Measurements from ENCODE around the gene PGRMC1. TPM values are rescaled to one million over a fixed set of nuclear protein-coding genes. Genes with fewer than 3 reads are reported as not detected.
"Not testable (repeated sequence)": the region's sequence is repeated elsewhere in the genome, so short reads cannot be mapped to it uniquely, and the experiment has no call there.

The PGRMC1 gene
- total and polyA plus RNA-seq, 2 donors (not counting 1 experiment from before 2014, with no cell fraction given) = 5.6 to 9.1 TPM

- peaks cover 21% of the 10 kb centered on the region for H3K27me3 Mint-ChIP-seq
- Histone ChIP-seq H3K27me3 (replicated peaks in 1 of 4; ENCODE audit: control extremely low read depth in 1 of 4, control insufficient read depth in 3 of 4, insufficient read depth in 4 of 4, low read length in 3 of 4) (peaks cover 0 to 3% (median 0%) of the 10 kb centered on the region in 4 experiments), H3K4me1 (ENCODE audit: control insufficient read depth in 2 of 2, insufficient read depth in 2 of 2, low read length in 2 of 2) (no peaks in the 10 kb centered on the region), H3K9me3 (ENCODE audit: control extremely low read depth in 1 of 3, control insufficient read depth in 2 of 3, insufficient read depth in 1 of 3, low read length in 2 of 3) (no peaks in the 10 kb centered on the region), H3K36me3 (replicated peaks in 1 of 2; ENCODE audit: control extremely low read depth in 1 of 2, control insufficient read depth in 1 of 2, extremely low read depth in 1 of 2, insufficient read depth in 2 of 2, low read length in 1 of 2) (no peaks in the 10 kb centered on the region), H3K79me2 (ENCODE audit: control insufficient read depth, insufficient read depth, low read length) (no peaks in the 10 kb centered on the region), H2AFZ (ENCODE audit: insufficient read depth, low read depth, low read length, poor library complexity, severe bottlenecking) (no peak overlapping the region), H3K9ac (ENCODE audit: low read length) (no peak overlapping the region), H3K4me2 (replicated peaks; ENCODE audit: low read depth, low read length, poor library complexity, severe bottlenecking) (no peak overlapping the region), H3K27ac (ENCODE audit: low read length in 2 of 2) (no peak overlapping the region), H4K20me1 (ENCODE audit: control insufficient read depth, insufficient read depth, low read length, poor library complexity, severe bottlenecking) (no peaks in the 10 kb centered on the region), H3K4me3 (ENCODE audit: control extremely low read depth in 1 of 5, extremely low read depth in 1 of 5, insufficient read depth in 1 of 5, low read depth in 2 of 5, low read length in 4 of 5) (no peak overlapping the region)
- H3K9me3 Mint-ChIP-seq (ENCODE audit: insufficient read depth) = no peaks in the 10 kb centered on the region
- intact Hi-C loops (cut with micrococcal nuclease) = no loop called here
- TF ChIP-seq CTCF (IDR thresholded peaks at IDR 0.05) (no peak), EZH2 (IDR thresholded peaks at IDR 0.05; ENCODE audit: borderline replicate concordance, insufficient read depth, low read depth, low read length, poor library complexity, severe bottlenecking) (no peak)
- POLR2A ChIA-PET = no interaction called here
- no peak overlapping the region for H3K27ac Mint-ChIP-seq
- DNase-seq = no peak
- no peaks in the 10 kb centered on the region for H3K4me1 Mint-ChIP-seq
- 96% methylated on average over 33 of the region's 37 CpGs for WGBS (ENCODE audit: insufficient coverage)
- no peak overlapping the region for H3K4me3 Mint-ChIP-seq
- no peak for ATAC-seq (ENCODE audit: low read depth)
- CTCF ChIA-PET = no interaction called here
Observed at GRCh38 chrX:119208401-119209057, 27.6 kb upstream of the PGRMC1 start.

GRCh38 chrX:119210931-119211648 lies 25.0 kb upstream of the PGRMC1 start:
- H3K4me3 ChIP-seq (ENCODE audit: control extremely low read depth in 1 of 5, extremely low read depth in 1 of 5, insufficient read depth in 1 of 5, low read depth in 2 of 5, low read length in 4 of 5); H3K27ac Mint-ChIP-seq; DNase-seq; H3K27me3 ChIP-seq (replicated peaks in 1 of 4; ENCODE audit: control extremely low read depth in 1 of 4, control insufficient read depth in 3 of 4, insufficient read depth in 4 of 4, low read length in 3 of 4); H3K79me2 ChIP-seq (ENCODE audit: control insufficient read depth, insufficient read depth, low read length); H3K4me1 ChIP-seq (ENCODE audit: control insufficient read depth in 2 of 2, insufficient read depth in 2 of 2, low read length in 2 of 2); H3K9me3 Mint-ChIP-seq (ENCODE audit: insufficient read depth); ATAC-seq (ENCODE audit: low read depth); H3K9ac ChIP-seq (ENCODE audit: low read length); H3K4me2 ChIP-seq (replicated peaks; ENCODE audit: low read depth, low read length, poor library complexity, severe bottlenecking); CTCF ChIA-PET; H3K36me3 ChIP-seq (replicated peaks in 1 of 2; ENCODE audit: control extremely low read depth in 1 of 2, control insufficient read depth in 1 of 2, extremely low read depth in 1 of 2, insufficient read depth in 2 of 2, low read length in 1 of 2); intact Hi-C loops (cut with micrococcal nuclease); H3K4me1 Mint-ChIP-seq; H4K20me1 ChIP-seq (ENCODE audit: control insufficient read depth, insufficient read depth, low read length, poor library complexity, severe bottlenecking); H3K9me3 ChIP-seq (ENCODE audit: control extremely low read depth in 1 of 3, control insufficient read depth in 2 of 3, insufficient read depth in 1 of 3, low read length in 2 of 3); H3K4me3 Mint-ChIP-seq; POLR2A ChIA-PET; H2AFZ ChIP-seq (ENCODE audit: insufficient read depth, low read depth, low read length, poor library complexity, severe bottlenecking); H3K27ac ChIP-seq (ENCODE audit: low read length in 2 of 2): not testable (repeated sequence)
- WGBS (ENCODE audit: insufficient coverage) = 90% methylated on average over 2 of the region's 30 CpGs
- H3K27me3 Mint-ChIP-seq = peaks cover 16% of the 10 kb centered on the region
